OCI-LY7 (cell line): Measurements from ENCODE around the gene OR5M3. TPM values are rescaled to one million over a fixed set of nuclear protein-coding genes. Genes with fewer than 3 reads are reported as not detected.

Experiments used
- BruUV-seq: library from RNA; stranded (reverse); fragments of 400-500 nt; replicated peaks from 2 replicates; lab custom pipeline; 2021; lab: Mats Ljungman, UMichigan
- CTCF ChIA-PET: fragments of 300-600 bp; sonication (Branson Sonifier 250); formaldehyde crosslinking; loops from one replicate; lab custom pipeline; 2022; ENCODE audit warnings: antibody characterized with exemption; ENCODE audit not compliant: unreplicated experiment; lab: Charles Lee
- POLR2A ChIA-PET: fragments of 300-600 bp; sonication (Branson Sonifier 250); formaldehyde crosslinking; loops from one replicate; lab custom pipeline; 2022; ENCODE audit warnings: antibody characterized with exemption; lab: Charles Lee
- DNase-seq: peaks from one replicate; pipeline ENCODE4 v3.0.0-alpha.2; 2015; ENCODE audit warnings: low spot score
- H2AFZ ChIP-seq: fragments of 200-600 bp; sonication (generic), shearing (Covaris generic); 2 replicates; pipeline ENCODE4 v1.6.1; 2014; ENCODE audit warnings: mild to moderate bottlenecking, antibody characterized with exemption, low read length, moderate library complexity
- H3K27ac ChIP-seq: fragments of 200-600 bp; sonication (generic); 2 replicates; pipeline ENCODE4 v1.5.1; 2014; ENCODE audit warnings: mixed run types, low read depth, mild to moderate bottlenecking, moderate library complexity, low read length, inconsistent platforms; ENCODE audit not compliant: poor library complexity, severe bottlenecking
- H3K36me3 ChIP-seq: fragments of 200-600 bp; sonication (generic); 2 replicates; pipeline ENCODE4 v1.6.1; 2014; ENCODE audit warnings: mild to moderate bottlenecking, antibody characterized with exemption, low read length, moderate library complexity, mixed read lengths; ENCODE audit not compliant: insufficient read depth
- H3K4me1 ChIP-seq: fragments of 200-600 bp; sonication (generic); 2 replicates; pipeline ENCODE4 v1.5.1; 2014; ENCODE audit warnings: mild to moderate bottlenecking, low read length; ENCODE audit not compliant: insufficient read depth, poor library complexity, severe bottlenecking
- H3K4me2 ChIP-seq: fragments of 200-600 bp; sonication (generic); 2 replicates; pipeline ENCODE4 v1.6.1; 2014; ENCODE audit warnings: mild to moderate bottlenecking, low read length
- H3K4me3 ChIP-seq: fragments of 200-600 bp; sonication (generic); 2 replicates; pipeline ENCODE4 v1.5.1; 2014; ENCODE audit warnings: mild to moderate bottlenecking, low read depth, low read length; ENCODE audit not compliant: poor library complexity, severe bottlenecking
- H3K79me2 ChIP-seq: fragments of 200-600 bp; sonication (generic); 2 replicates; pipeline ENCODE4 v1.6.1; 2016; ENCODE audit warnings: low read depth, mild to moderate bottlenecking, low read length, moderate library complexity, mixed read lengths; ENCODE audit not compliant: insufficient read depth
- H3K9me2 ChIP-seq: fragments of 200-600 bp; sonication (generic); 2 replicates; pipeline ENCODE4 v1.6.1; 2016; ENCODE audit warnings: mild to moderate bottlenecking, low read length, mixed read lengths; ENCODE audit not compliant: insufficient read depth
- H3K9me3 ChIP-seq: fragments of 200-600 bp; sonication (generic); 2 replicates; pipeline ENCODE4 v1.6.1; 2014; ENCODE audit warnings: mild to moderate bottlenecking, mixed run types, low read length, mixed read lengths
- H4K20me1 ChIP-seq: fragments of 200-600 bp; sonication (generic); 2 replicates; pipeline ENCODE4 v1.6.1; 2014; ENCODE audit warnings: mild to moderate bottlenecking, antibody characterized with exemption, low read length, moderate library complexity, mixed read lengths; ENCODE audit not compliant: insufficient read depth
- CTCF ChIP-seq: fragments of 200-600 bp; sonication (generic); conservative IDR thresholded peaks from 2 replicates; pipeline ENCODE4 v1.5.1; 2014; ENCODE audit warnings: mild to moderate bottlenecking, antibody characterized with exemption, low read length, moderate library complexity, mixed read lengths
- EZH2phosphoT487 ChIP-seq: fragments of 200-600 bp; sonication (generic); IDR thresholded peaks from 2 replicates; pipeline ENCODE4 v1.6.1; 2018; ENCODE audit warnings: low read depth, borderline replicate concordance, mild to moderate bottlenecking, mixed run types, antibody characterized with exemption, low read length, moderate library complexity, mixed read lengths
- intact Hi-C: fragments of 100-400 bp; cut with micrococcal nuclease; formaldehyde crosslinking; loops from one replicate; pipeline ENCODE4 v1.10.0; 2022; ENCODE audit not compliant: unreplicated experiment
- total RNA-seq, 2 experiments: library from RNA; depleted of rRNA in 1 of 2; stranded (reverse); fragments of >200 nt in 1 of 2; shearing (Covaris generic) in 1 of 2; gene quantifications; 2 replicates each; pipeline ENCODE4 v1.2.3, GENCODE V29; 2014 to 2022

Gene OR5M3
- total RNA-seq, 2 experiments from 2014 or later: not detected

GRCh38 chr11:56457076-56457475, 16.1 kb downstream of the OR5M3 start:
- TF ChIP-seq CTCF (no peak), EZH2phosphoT487 (no peak)
- H4K20me1 ChIP-seq: no peaks in the 10 kb centered on the region
- intact Hi-C loops: no loop called here
- no peak for DNase-seq
- no peaks in the 10 kb centered on the region for H3K36me3 ChIP-seq
- ChIA-PET CTCF (no interaction called here), POLR2A (no interaction called here)
- H2AFZ ChIP-seq: no peak overlapping the region
- H3K4me1 ChIP-seq: no peaks in the 10 kb centered on the region
- no peaks in the 10 kb centered on the region for H3K79me2 ChIP-seq
- H3K9me2 ChIP-seq: no peaks in the 10 kb centered on the region
- no TSS peak for BruUV-seq
- H3K4me3 ChIP-seq: no peak overlapping the region
- no peak overlapping the region for H3K27ac ChIP-seq
- no peak overlapping the region for H3K4me2 ChIP-seq
- H3K9me3 ChIP-seq: no peaks in the 10 kb centered on the region

DNA sequence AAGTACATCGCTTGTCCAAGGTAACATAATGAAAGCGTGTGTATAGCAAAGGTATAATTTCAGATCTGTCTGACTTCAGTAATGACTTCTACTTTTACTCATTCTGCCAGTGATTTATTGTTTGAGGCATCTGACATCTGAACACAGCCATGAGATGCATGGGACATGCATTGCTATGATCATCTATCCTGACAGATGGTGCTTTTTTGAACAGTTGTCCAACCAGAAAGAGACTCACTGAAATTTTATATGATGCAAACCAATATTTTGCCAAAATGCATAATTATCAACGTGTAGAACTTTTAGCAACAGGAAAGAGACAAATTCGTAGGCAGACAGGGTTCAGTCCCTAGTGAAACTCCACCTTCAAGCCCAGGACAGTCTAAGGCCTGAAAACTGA, 19.6 kb downstream of the OR5M3 start:
- no peak overlapping the region for H3K4me2 ChIP-seq
- ChIA-PET POLR2A (no interaction called here), CTCF (no interaction called here)
- H3K9me3 ChIP-seq: no peaks in the 10 kb centered on the region
- no peak for DNase-seq
- no peak overlapping the region for H2AFZ ChIP-seq
- no peak for TF ChIP-seq EZH2phosphoT487
- TF ChIP-seq CTCF: no peak
- no peaks in the 10 kb centered on the region for H3K36me3 ChIP-seq
- no TSS peak for BruUV-seq
- no peaks in the 10 kb centered on the region for H3K4me1 ChIP-seq
- no peaks in the 10 kb centered on the region for H4K20me1 ChIP-seq
- H3K27ac ChIP-seq: no peak overlapping the region
- intact Hi-C loops: no loop called here
- H3K79me2 ChIP-seq: no peaks in the 10 kb centered on the region
- H3K9me2 ChIP-seq: no peaks in the 10 kb centered on the region
- H3K4me3 ChIP-seq: no peak overlapping the region

Other genes with a start within 250 kb of the OR5M3 start
- gene OR5T2, start 239.1 kb downstream of the OR5M3 start, total RNA-seq (2014; rRNA removed; shearing (Covaris generic)): not detected in 2 replicates
- not detected in 2 replicates for gene OR5T2, start 239.1 kb downstream of the OR5M3 start, total RNA-seq (2022)
- gene OR5T3, start 221.1 kb downstream of the OR5M3 start, total RNA-seq (2014; rRNA removed; shearing (Covaris generic)): not detected in 2 replicates
- not detected in 2 replicates for gene OR5T3, start 221.1 kb downstream of the OR5M3 start, total RNA-seq (2022)
- not detected in 2 replicates for gene OR5T1, start 199.2 kb downstream of the OR5M3 start, total RNA-seq (2014; rRNA removed; shearing (Covaris generic))
- not detected in 2 replicates for gene OR5T1, start 199.2 kb downstream of the OR5M3 start, total RNA-seq (2022)
- gene OR8H1, start 181.1 kb downstream of the OR5M3 start, total RNA-seq (2014; rRNA removed; shearing (Covaris generic)): not detected in 2 replicates
- gene OR8H1, start 181.1 kb downstream of the OR5M3 start, total RNA-seq (2022): not detected in 2 replicates
- gene OR8K3, start 158.2 kb downstream of the OR5M3 start, total RNA-seq (2014; rRNA removed; shearing (Covaris generic)): not detected in 2 replicates
- gene OR8K3, start 158.2 kb downstream of the OR5M3 start, total RNA-seq (2022): not detected in 2 replicates
- gene OR8K1, start 127.3 kb downstream of the OR5M3 start, total RNA-seq (2014; rRNA removed; shearing (Covaris generic)): not detected in 2 replicates
- not detected in 2 replicates for gene OR8K1, start 127.3 kb downstream of the OR5M3 start, total RNA-seq (2022)
- gene OR8J1, start 119.1 kb downstream of the OR5M3 start, total RNA-seq (2014; rRNA removed; shearing (Covaris generic)): not detected in 2 replicates
- not detected in 2 replicates for gene OR8J1, start 119.1 kb downstream of the OR5M3 start, total RNA-seq (2022)
- not detected in 2 replicates for gene OR8U1, start 97.7 kb downstream of the OR5M3 start, total RNA-seq (2014; rRNA removed; shearing (Covaris generic))
- gene OR8U1, start 97.7 kb downstream of the OR5M3 start, total RNA-seq (2022): not detected in 2 replicates
- gene OR5AL1, start 60.7 kb downstream of the OR5M3 start, total RNA-seq (2014; rRNA removed; shearing (Covaris generic)): not detected in 2 replicates
- not detected in 2 replicates for gene OR5AL1, start 60.7 kb downstream of the OR5M3 start, total RNA-seq (2022)
- gene OR5M8, start 18.0 kb upstream of the OR5M3 start, total RNA-seq (2014; rRNA removed; shearing (Covaris generic)): not detected in 2 replicates
- gene OR5M8, start 18.0 kb upstream of the OR5M3 start, total RNA-seq (2022): not detected in 2 replicates
- gene OR5M11, start 69.9 kb upstream of the OR5M3 start, total RNA-seq (2014; rRNA removed; shearing (Covaris generic)): not detected in 2 replicates
- gene OR5M11, start 69.9 kb upstream of the OR5M3 start, total RNA-seq (2022): not detected in 2 replicates
- gene OR5M10, start 104.4 kb upstream of the OR5M3 start, total RNA-seq (2014; rRNA removed; shearing (Covaris generic)): not detected in 2 replicates
- not detected in 2 replicates for gene OR5M10, start 104.4 kb upstream of the OR5M3 start, total RNA-seq (2022)
- gene OR5M1, start 141.5 kb upstream of the OR5M3 start, total RNA-seq (2014; rRNA removed; shearing (Covaris generic)): not detected in 2 replicates
- gene OR5M1, start 141.5 kb upstream of the OR5M3 start, total RNA-seq (2022): not detected in 2 replicates
- not detected in 2 replicates for gene OR5AP2, start 169.1 kb upstream of the OR5M3 start, total RNA-seq (2014; rRNA removed; shearing (Covaris generic))
- not detected in 2 replicates for gene OR5AP2, start 169.1 kb upstream of the OR5M3 start, total RNA-seq (2022)
- gene OR5AR1, start 190.3 kb upstream of the OR5M3 start, total RNA-seq (2014; rRNA removed; shearing (Covaris generic)): not detected in 2 replicates
- not detected in 2 replicates for gene OR5AR1, start 190.3 kb upstream of the OR5M3 start, total RNA-seq (2022)
- gene OR9G1, start 225.7 kb upstream of the OR5M3 start, total RNA-seq (2014; rRNA removed; shearing (Covaris generic)): not detected in 2 replicates
- gene OR9G1, start 225.7 kb upstream of the OR5M3 start, total RNA-seq (2022): not detected in 2 replicates